Urothelium cell line (cell line): ENCODE data around the gene PPP2R5C.
"Not testable (repeated sequence)": the region's sequence is repeated elsewhere in the genome, so short reads cannot be mapped to it uniquely, and the experiment has no call there.

ENCODE experiments used
- DNase-seq: peaks from one replicate; pipeline ENCODE4 v3.0.0; 2011; ENCODE audit warnings: low spot score, mixed read lengths
- FAIRE-seq: peaks from 2 replicates; lab custom pipeline; 2011; peaks lifted over from hg19 to GRCh38; lab: Jason Lieb, UNC

PPP2R5C gene

GRCh38 chr14:101744382-101744781 lies 17.1 kb upstream of the PPP2R5C start:
- FAIRE-seq, DNase-seq: not testable (repeated sequence)

- not testable (repeated sequence) for FAIRE-seq, DNase-seq
These were observed 11.8 kb upstream of the PPP2R5C start for GRCh38 chr14:101749756-101750155.

GRCh38 chr14:101754893-101755292 lies 6.6 kb upstream of the PPP2R5C start:
- FAIRE-seq = no peak
- no peak for DNase-seq

GRCh38 chr14:101755591-101756324 lies 5.8 kb upstream of the PPP2R5C start:
- no peak for DNase-seq
- FAIRE-seq = no peak

- DNase-seq = no peak
- FAIRE-seq = no peak
These were observed 4.3 kb upstream of the PPP2R5C start for GRCh38 chr14:101757064-101757838.

- DNase-seq (no peak), FAIRE-seq (no peak)
These were observed 3.7 kb upstream of the PPP2R5C start for GRCh38 chr14:101757839-101758211.

- DNase-seq = no peak
- no peak for FAIRE-seq
These were observed 2.5 kb upstream of the PPP2R5C start for GRCh38 chr14:101758913-101759593.

- no peak for FAIRE-seq
- DNase-seq = peak; percentile 91
These were observed 1.1 kb upstream of the PPP2R5C start for GRCh38 chr14:101760138-101761011.

GRCh38 chr14:101761881-101762529 lies 496 bp downstream of the PPP2R5C start:
- peak; percentile 21 for DNase-seq

GRCh38 chr14:101762530-101763101 lies 1.1 kb downstream of the PPP2R5C start:
- FAIRE-seq = no peak
- no peak for DNase-seq

More at GRCh38 chr14:101761881-101762529, 496 bp downstream of the PPP2R5C start:
- FAIRE-seq = no peak

GRCh38 chr14:101763941-101764709 lies 2.6 kb downstream of the PPP2R5C start:
- DNase-seq (no peak), FAIRE-seq (no peak)

- FAIRE-seq = no peak
- no peak for DNase-seq
These were observed 6.3 kb downstream of the PPP2R5C start for GRCh38 chr14:101767618-101768362.

GRCh38 chr14:101770183-101770582 lies 8.7 kb downstream of the PPP2R5C start:
- no peak for DNase-seq

GRCh38 chr14:101772770-101773169 lies 11.3 kb downstream of the PPP2R5C start:
- DNase-seq = no peak
- no peak for FAIRE-seq

More at GRCh38 chr14:101770183-101770582, 8.7 kb downstream of the PPP2R5C start:
- FAIRE-seq = no peak

- DNase-seq (no peak), FAIRE-seq (no peak)
These were observed 11.9 kb downstream of the PPP2R5C start for GRCh38 chr14:101773378-101773777.

- FAIRE-seq (no peak), DNase-seq (no peak)
These were observed 12.7 kb downstream of the PPP2R5C start for GRCh38 chr14:101774006-101774795.

- no peak for FAIRE-seq
- DNase-seq = no peak
These were observed 13.3 kb downstream of the PPP2R5C start for GRCh38 chr14:101774814-101775213.
